ENCODE data around the gene S100A4.
"Not testable (repeated sequence)": the region's sequence is repeated elsewhere in the genome, so short reads cannot be mapped to it uniquely, and the experiment has no call there.

Gene S100A4

GRCh38 chr1:153545067-153546055 lies at the start of gene S100A4:
TSS of gene S100A4 (minus strand) at chr1:153545806. CDS start at chr1:153544794, 1,012 bp downstream.
- DNase-seq: no peak

GRCh38 chr1:153592748-153593147 lies 47.1 kb upstream of the S100A4 start:
- no peak for DNase-seq

- DNase-seq: no peak
Measured at GRCh38 chr1:153588482-153588881, 42.9 kb upstream of the S100A4 start.

GRCh38 chr1:153588033-153588432 lies 42.4 kb upstream of the S100A4 start:
- not testable (repeated sequence) for DNase-seq

- DNase-seq: no peak
Measured at GRCh38 chr1:153587314-153587713, 41.7 kb upstream of the S100A4 start.

- no peak for DNase-seq
Measured at GRCh38 chr1:153586347-153586746, 40.7 kb upstream of the S100A4 start.

- DNase-seq: no peak
Measured at GRCh38 chr1:153585006-153585405, 39.4 kb upstream of the S100A4 start.

GRCh38 chr1:153583976-153584375 lies 38.4 kb upstream of the S100A4 start:
- no peak for DNase-seq

GRCh38 chr1:153583514-153583913 lies 37.9 kb upstream of the S100A4 start:
- DNase-seq: not testable (repeated sequence)

- DNase-seq: not testable (repeated sequence)
Measured at GRCh38 chr1:153582836-153583235, 37.2 kb upstream of the S100A4 start.

GRCh38 chr1:153578936-153579335 lies 33.3 kb upstream of the S100A4 start:
- DNase-seq: no peak

GRCh38 chr1:153578490-153578889 lies 32.9 kb upstream of the S100A4 start:
- no peak for DNase-seq

- DNase-seq: no peak
Measured at GRCh38 chr1:153577624-153578051, 32.0 kb upstream of the S100A4 start.

- DNase-seq: no peak
Measured at GRCh38 chr1:153577138-153577537, 31.5 kb upstream of the S100A4 start.

GRCh38 chr1:153575497-153575896 lies 29.9 kb upstream of the S100A4 start:
- not testable (repeated sequence) for DNase-seq

GRCh38 chr1:153575081-153575491 lies 29.5 kb upstream of the S100A4 start:
- not testable (repeated sequence) for DNase-seq

- no peak for DNase-seq
Measured at GRCh38 chr1:153573351-153573750, 27.7 kb upstream of the S100A4 start.

GRCh38 chr1:153572569-153573015 lies 27.0 kb upstream of the S100A4 start:
- DNase-seq: no peak

GRCh38 chr1:153571706-153572105 lies 26.1 kb upstream of the S100A4 start:
- no peak for DNase-seq

- no peak for DNase-seq
Measured at GRCh38 chr1:153570874-153571273, 25.3 kb upstream of the S100A4 start.

GRCh38 chr1:153569465-153569864 lies 23.9 kb upstream of the S100A4 start:
- no peak for DNase-seq

GRCh38 chr1:153568367-153569099 lies 22.9 kb upstream of the S100A4 start:
- DNase-seq: no peak

- no peak for DNase-seq
Measured at GRCh38 chr1:153567621-153568366, 22.2 kb upstream of the S100A4 start.

Data from cortex of kidney (tissue), 1 donor.